Activated naive CD8-positive, alpha-beta T cell treated with anti-CD3 and anti-CD28 coated beads for 36 hours (primary cell): ENCODE measurements around the gene SMYD1. TPM values are rescaled to one million over a fixed set of nuclear protein-coding genes. Genes with fewer than 3 reads are reported as not detected.
A peak's percentile ranks its signal among the peaks of the same experiment; 100 is the strongest.

ENCODE experiments used
- DNase-seq: peaks from one replicate; pipeline ENCODE4 v3.0.0; 2021
- H3K27ac Mint-ChIP-seq: one replicate; pipeline ENCODE4 v1.8.0; 2022; ENCODE audit warnings: mild to moderate bottlenecking, moderate library complexity, mixed read lengths
- H3K27me3 Mint-ChIP-seq: one replicate; pipeline ENCODE4 v1.8.0; 2022; ENCODE audit warnings: mild to moderate bottlenecking, mixed read lengths
- H3K36me3 Mint-ChIP-seq: one replicate; pipeline ENCODE4 v1.8.0; 2021; ENCODE audit warnings: mild to moderate bottlenecking, mixed read lengths
- H3K4me1 Mint-ChIP-seq: one replicate; pipeline ENCODE4 v1.8.0; 2021; ENCODE audit warnings: mixed read lengths
- H3K4me3 Mint-ChIP-seq: one replicate; pipeline ENCODE4 v1.8.0; 2022; ENCODE audit warnings: mild to moderate bottlenecking, moderate library complexity, mixed read lengths
- H3K9me3 Mint-ChIP-seq: one replicate; pipeline ENCODE4 v1.8.0; 2022; ENCODE audit warnings: mixed read lengths
- total RNA-seq, 2 experiments: library from RNA; stranded (reverse); gene quantifications; one replicate each; pipeline ENCODE4 v1.2.3, GENCODE V29; 2021

SMYD1 gene
- total RNA-seq, 2 experiments from 2014 or later = not detected

- Mint-ChIP-seq H3K27ac (peak overlapping the region; percentile 87), H3K36me3 (no peaks in the 10 kb centered on the region), H3K4me1 (peaks cover 18% of the 10 kb centered on the region), H3K9me3 (no peaks in the 10 kb centered on the region), H3K27me3 (no peaks in the 10 kb centered on the region), H3K4me3 (peak overlapping the region; percentile 38)
- peak; percentile 24 for DNase-seq
Measured at GRCh38 chr2:88090446-88091283, 23.0 kb downstream of the SMYD1 start.

- no peaks in the 10 kb centered on the region for H3K9me3 Mint-ChIP-seq
- H3K36me3 Mint-ChIP-seq = no peaks in the 10 kb centered on the region
- H3K27ac Mint-ChIP-seq = no peak overlapping the region
- H3K4me1 Mint-ChIP-seq = peaks cover 18% of the 10 kb centered on the region
- DNase-seq = no peak
- H3K27me3 Mint-ChIP-seq = no peaks in the 10 kb centered on the region
- no peak overlapping the region for H3K4me3 Mint-ChIP-seq
Measured at GRCh38 chr2:88091943-88092342, 24.3 kb downstream of the SMYD1 start.

GRCh38 chr2:88092773-88093172, 25.1 kb downstream of the SMYD1 start:
- DNase-seq = no peak
- no peaks in the 10 kb centered on the region for H3K9me3 Mint-ChIP-seq
- H3K36me3 Mint-ChIP-seq = no peaks in the 10 kb centered on the region
- no peak overlapping the region for H3K4me3 Mint-ChIP-seq
- peaks cover 18% of the 10 kb centered on the region for H3K4me1 Mint-ChIP-seq
- H3K27ac Mint-ChIP-seq = no peak overlapping the region
- H3K27me3 Mint-ChIP-seq = no peaks in the 10 kb centered on the region

GRCh38 chr2:88095022-88095421, 27.4 kb downstream of the SMYD1 start:
- H3K4me3 Mint-ChIP-seq = no peak overlapping the region
- no peak overlapping the region for H3K27ac Mint-ChIP-seq
- no peaks in the 10 kb centered on the region for H3K27me3 Mint-ChIP-seq
- H3K9me3 Mint-ChIP-seq = no peaks in the 10 kb centered on the region
- no peak for DNase-seq
- no peaks in the 10 kb centered on the region for H3K36me3 Mint-ChIP-seq
- H3K4me1 Mint-ChIP-seq = peaks cover 14% of the 10 kb centered on the region

- no peaks in the 10 kb centered on the region for H3K4me1 Mint-ChIP-seq
- no peaks in the 10 kb centered on the region for H3K36me3 Mint-ChIP-seq
- no peak for DNase-seq
- no peaks in the 10 kb centered on the region for H3K9me3 Mint-ChIP-seq
- H3K27me3 Mint-ChIP-seq = no peaks in the 10 kb centered on the region
- H3K27ac Mint-ChIP-seq = no peak overlapping the region
- H3K4me3 Mint-ChIP-seq = no peak overlapping the region
Measured at GRCh38 chr2:88096708-88097107, 29.1 kb downstream of the SMYD1 start.

- Mint-ChIP-seq H3K4me1 (no peaks in the 10 kb centered on the region), H3K9me3 (no peaks in the 10 kb centered on the region), H3K27ac (no peak overlapping the region), H3K27me3 (no peaks in the 10 kb centered on the region), H3K4me3 (no peak overlapping the region), H3K36me3 (no peaks in the 10 kb centered on the region)
- DNase-seq = no peak
Measured at GRCh38 chr2:88097192-88097591, 29.6 kb downstream of the SMYD1 start.

GRCh38 chr2:88097891-88098557, 30.4 kb downstream of the SMYD1 start:
- DNase-seq = no peak
- Mint-ChIP-seq H3K4me1 (no peaks in the 10 kb centered on the region), H3K27ac (no peak overlapping the region), H3K36me3 (no peaks in the 10 kb centered on the region), H3K4me3 (no peak overlapping the region), H3K27me3 (no peaks in the 10 kb centered on the region), H3K9me3 (no peaks in the 10 kb centered on the region)

GRCh38 chr2:88098558-88098900, 30.9 kb downstream of the SMYD1 start:
- Mint-ChIP-seq H3K36me3 (no peaks in the 10 kb centered on the region), H3K4me1 (no peaks in the 10 kb centered on the region), H3K27ac (no peak overlapping the region), H3K9me3 (no peaks in the 10 kb centered on the region), H3K4me3 (no peak overlapping the region), H3K27me3 (no peaks in the 10 kb centered on the region)
- DNase-seq = no peak

GRCh38 chr2:88099798-88100488, 32.3 kb downstream of the SMYD1 start:
- Mint-ChIP-seq H3K27ac (no peak overlapping the region), H3K4me3 (no peak overlapping the region), H3K4me1 (no peaks in the 10 kb centered on the region), H3K9me3 (no peaks in the 10 kb centered on the region), H3K27me3 (no peaks in the 10 kb centered on the region), H3K36me3 (no peaks in the 10 kb centered on the region)
- no peak for DNase-seq

- no peak for DNase-seq
- H3K27ac Mint-ChIP-seq = no peak overlapping the region
- no peaks in the 10 kb centered on the region for H3K27me3 Mint-ChIP-seq
- no peak overlapping the region for H3K4me3 Mint-ChIP-seq
- no peaks in the 10 kb centered on the region for H3K4me1 Mint-ChIP-seq
- no peaks in the 10 kb centered on the region for H3K9me3 Mint-ChIP-seq
- H3K36me3 Mint-ChIP-seq = no peaks in the 10 kb centered on the region
Measured at GRCh38 chr2:88100489-88100858, 32.8 kb downstream of the SMYD1 start.

- no peaks in the 10 kb centered on the region for H3K27me3 Mint-ChIP-seq
- no peak for DNase-seq
- H3K4me1 Mint-ChIP-seq = no peaks in the 10 kb centered on the region
- H3K36me3 Mint-ChIP-seq = no peaks in the 10 kb centered on the region
- no peak overlapping the region for H3K4me3 Mint-ChIP-seq
- H3K27ac Mint-ChIP-seq = no peak overlapping the region
- H3K9me3 Mint-ChIP-seq = no peaks in the 10 kb centered on the region
Measured at GRCh38 chr2:88108796-88109195, 41.2 kb downstream of the SMYD1 start.

GRCh38 chr2:88110830-88111229, 43.2 kb downstream of the SMYD1 start:
- no peaks in the 10 kb centered on the region for H3K27me3 Mint-ChIP-seq
- DNase-seq = no peak
- H3K9me3 Mint-ChIP-seq = no peaks in the 10 kb centered on the region
- H3K36me3 Mint-ChIP-seq = no peaks in the 10 kb centered on the region
- no peak overlapping the region for H3K4me3 Mint-ChIP-seq
- H3K4me1 Mint-ChIP-seq = no peaks in the 10 kb centered on the region
- H3K27ac Mint-ChIP-seq = no peak overlapping the region

GRCh38 chr2:88113069-88113468, 45.4 kb downstream of the SMYD1 start:
- Mint-ChIP-seq H3K9me3 (no peaks in the 10 kb centered on the region), H3K4me1 (no peaks in the 10 kb centered on the region), H3K27ac (no peak overlapping the region), H3K27me3 (no peaks in the 10 kb centered on the region), H3K36me3 (no peaks in the 10 kb centered on the region), H3K4me3 (no peak overlapping the region)
- DNase-seq = no peak

GRCh38 chr2:88114889-88115288, 47.3 kb downstream of the SMYD1 start:
- H3K27ac Mint-ChIP-seq = no peak overlapping the region
- no peaks in the 10 kb centered on the region for H3K4me1 Mint-ChIP-seq
- no peaks in the 10 kb centered on the region for H3K9me3 Mint-ChIP-seq
- no peak for DNase-seq
- H3K4me3 Mint-ChIP-seq = no peak overlapping the region
- H3K36me3 Mint-ChIP-seq = no peaks in the 10 kb centered on the region
- H3K27me3 Mint-ChIP-seq = no peaks in the 10 kb centered on the region

- Mint-ChIP-seq H3K4me3 (no peak overlapping the region), H3K9me3 (no peaks in the 10 kb centered on the region), H3K4me1 (no peaks in the 10 kb centered on the region), H3K27ac (no peak overlapping the region), H3K27me3 (no peaks in the 10 kb centered on the region), H3K36me3 (no peaks in the 10 kb centered on the region)
- no peak for DNase-seq
Measured at GRCh38 chr2:88115825-88116518, 48.3 kb downstream of the SMYD1 start.
